ENCODE measurements around the gene MGAT5.
A peak's percentile ranks its signal among the peaks of the same experiment; 100 is the strongest.

The MGAT5 gene

GRCh38 chr2:134246154-134246874 lies 7.6 kb upstream of the MGAT5 start:
- TF ChIP-seq CTCF (IDR thresholded peaks at IDR 0.05; ENCODE audit: extremely low read depth, missing control alignments), result no peak
- DNase-seq (ENCODE audit: low spot score), result no peak

- DNase-seq (ENCODE audit: low spot score), result peak; percentile 25
- TF ChIP-seq CTCF (IDR thresholded peaks at IDR 0.05; ENCODE audit: extremely low read depth, missing control alignments), result no peak
These were observed 6.2 kb upstream of the MGAT5 start for GRCh38 chr2:134247679-134248078.

DNA sequence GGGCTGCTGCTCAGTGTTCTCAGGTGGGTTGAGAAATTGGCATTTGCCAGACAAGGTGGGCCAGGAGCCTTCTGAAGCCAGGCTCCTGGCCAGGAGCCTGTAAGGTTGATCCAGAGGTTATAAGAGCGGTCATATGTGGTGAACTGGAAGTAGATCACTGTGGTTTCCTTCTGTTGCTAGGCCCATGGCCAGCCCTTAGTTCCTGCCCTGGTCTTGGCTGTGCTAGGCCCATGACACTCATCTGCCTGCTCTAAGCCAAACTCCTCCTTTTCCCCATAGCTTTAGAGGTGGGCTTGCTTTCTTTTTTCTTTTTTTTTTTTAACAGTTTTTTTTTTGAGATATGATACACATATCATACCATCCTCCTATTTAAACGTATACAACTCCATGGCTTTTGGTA lies 5.0 kb upstream of the MGAT5 start:
- TF ChIP-seq CTCF (IDR thresholded peaks at IDR 0.05; ENCODE audit: extremely low read depth, missing control alignments), result no peak
- DNase-seq (ENCODE audit: low spot score), result no peak

GRCh38 chr2:134249755-134250154 lies 4.1 kb upstream of the MGAT5 start:
- DNase-seq (ENCODE audit: low spot score), result no peak
- TF ChIP-seq CTCF (IDR thresholded peaks at IDR 0.05; ENCODE audit: extremely low read depth, missing control alignments), result no peak

- TF ChIP-seq CTCF (IDR thresholded peaks at IDR 0.05; ENCODE audit: extremely low read depth, missing control alignments), result no peak
- no peak for DNase-seq (ENCODE audit: low spot score)
These were observed 2.9 kb upstream of the MGAT5 start for GRCh38 chr2:134250840-134251461.

DNA sequence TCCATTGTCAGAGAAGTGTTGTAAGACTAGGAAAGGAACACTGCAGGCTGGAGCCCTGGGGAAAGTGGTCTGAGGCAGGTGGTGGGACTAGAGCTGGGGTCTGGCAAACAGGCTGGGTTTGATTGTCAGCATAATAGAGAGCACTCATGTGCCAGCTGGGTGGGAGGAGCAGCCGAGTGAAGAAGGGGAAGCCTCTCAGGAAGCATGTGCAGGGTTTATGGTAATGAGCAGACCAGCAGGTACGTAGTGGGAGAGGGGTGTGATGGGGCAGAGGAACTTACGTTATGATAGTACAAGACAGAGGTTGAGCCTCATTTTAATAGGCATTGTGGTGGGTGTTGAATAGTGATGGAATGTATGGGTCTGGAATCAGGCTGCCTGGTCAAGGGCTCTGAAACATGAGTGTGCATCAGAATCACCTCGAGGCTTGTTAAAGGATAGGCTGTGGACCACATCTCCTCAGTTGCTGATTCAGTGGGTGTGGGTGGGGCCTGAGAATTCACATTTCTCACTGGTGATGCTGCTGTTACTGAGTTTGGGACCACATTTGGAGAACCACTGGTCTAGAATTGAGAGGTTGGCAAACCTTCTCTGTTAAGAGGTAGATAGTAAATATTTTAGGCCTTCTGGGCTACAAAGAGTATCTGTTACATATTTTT lies 1.7 kb upstream of the MGAT5 start:
- no peak for TF ChIP-seq CTCF (IDR thresholded peaks at IDR 0.05; ENCODE audit: extremely low read depth, missing control alignments)
- no peak for DNase-seq (ENCODE audit: low spot score)

- peak; percentile 20 for DNase-seq (ENCODE audit: low spot score)
- TF ChIP-seq CTCF (IDR thresholded peaks at IDR 0.05; ENCODE audit: extremely low read depth, missing control alignments), result no peak
These were observed 661 bp upstream of the MGAT5 start for GRCh38 chr2:134253117-134253704.

Data from GM20000 (cell line).